Body of pancreas (tissue), 4 donors: ENCODE data around the gene PRTFDC1. TPM values are rescaled to one million over a fixed set of nuclear protein-coding genes. Genes with fewer than 3 reads are reported as not detected.

Source experiments
- ATAC-seq: fragments of 150-250 bp; one replicate; pipeline ENCODE4 v1.9.1; 2016
- DNase-seq, 4 donors: peaks; one replicate each; pipeline ENCODE4 v3.0.0-alpha.2; 2019
- H3K27ac ChIP-seq, 4 donors: fragments of 200-600 bp; sonication (generic); 1 replicate in 3 of 4; 2 replicates in 1 of 4; pipeline versions ENCODE4 v1.5.1 to v1.6.1; 2016 to 2019; ENCODE audit warnings: mild to moderate bottlenecking in 1 of 4, mixed read lengths in 1 of 4, moderate library complexity in 1 of 4
- H3K27me3 ChIP-seq, 2 donors: fragments of 200-600 bp; sonication (generic); one replicate each; pipeline ENCODE4 v1.6.0; 2016; ENCODE audit warnings: mild to moderate bottlenecking in 1 of 2
- H3K36me3 ChIP-seq, 2 donors: fragments of 200-600 bp; sonication (generic); replicated peaks in 1 of 2; 2 replicates each; pipeline ENCODE4 v1.5.1; 2016; ENCODE audit warnings: low read depth in 2 of 2; ENCODE audit not compliant: insufficient read depth in 1 of 2
- H3K4me1 ChIP-seq: fragments of 200-600 bp; sonication (generic); one replicate; pipeline ENCODE4 v1.6.0; 2016
- H3K4me3 ChIP-seq, 2 donors: fragments of 200-600 bp; sonication (generic); 1 replicate in 1 of 2; 2 replicates in 1 of 2; pipeline ENCODE4 v1.5.1; 2016 to 2019
- H3K9me3 ChIP-seq, 3 donors: fragments of 200-600 bp; sonication (generic); 1 replicate in 2 of 3; 2 replicates in 1 of 3; pipeline ENCODE4 v1.5.1; 2016
- POLR2A ChIP-seq, 3 donors: fragments of 450-650 bp; IDR thresholded peaks; one replicate each; pipeline ENCODE4 v1.6.1; 2016; ENCODE audit warnings: antibody characterized with exemption in 3 of 3, mild to moderate bottlenecking in 2 of 3
- WGBS, 2 donors: methylation state at CpG; one replicate each; pipeline ENCODE4 v1.1.5; 2017; 5-methylcytosine and 5-hydroxymethylcytosine counted together
- intact Hi-C: fragments of 100-400 bp; cut with DNase I; formaldehyde crosslinking; loops from one replicate; pipeline ENCODE4 v1.15.1; 2023
- total RNA-seq, 2 donors: library from RNA; depleted of rRNA; stranded (reverse); fragments of >200 nt; gene quantifications; one replicate each; pipeline ENCODE4 v1.1.0, GENCODE V29; 2016
- TF ChIP-seq, protein P1 (sequence below), 7 experiments: fragments of 450-650 bp in 4 of 7; fragments of 200-600 bp in 3 of 7; sonication (generic) in 3 of 7; IDR thresholded peaks; one replicate each; pipeline ENCODE4 v1.5.1; 2016 to 2019; ENCODE audit warnings: antibody characterized with exemption in 7 of 7

Gene PRTFDC1
- total RNA-seq, 2 donors from 2014 or later = 6.5 to 14.2 TPM

DNA sequence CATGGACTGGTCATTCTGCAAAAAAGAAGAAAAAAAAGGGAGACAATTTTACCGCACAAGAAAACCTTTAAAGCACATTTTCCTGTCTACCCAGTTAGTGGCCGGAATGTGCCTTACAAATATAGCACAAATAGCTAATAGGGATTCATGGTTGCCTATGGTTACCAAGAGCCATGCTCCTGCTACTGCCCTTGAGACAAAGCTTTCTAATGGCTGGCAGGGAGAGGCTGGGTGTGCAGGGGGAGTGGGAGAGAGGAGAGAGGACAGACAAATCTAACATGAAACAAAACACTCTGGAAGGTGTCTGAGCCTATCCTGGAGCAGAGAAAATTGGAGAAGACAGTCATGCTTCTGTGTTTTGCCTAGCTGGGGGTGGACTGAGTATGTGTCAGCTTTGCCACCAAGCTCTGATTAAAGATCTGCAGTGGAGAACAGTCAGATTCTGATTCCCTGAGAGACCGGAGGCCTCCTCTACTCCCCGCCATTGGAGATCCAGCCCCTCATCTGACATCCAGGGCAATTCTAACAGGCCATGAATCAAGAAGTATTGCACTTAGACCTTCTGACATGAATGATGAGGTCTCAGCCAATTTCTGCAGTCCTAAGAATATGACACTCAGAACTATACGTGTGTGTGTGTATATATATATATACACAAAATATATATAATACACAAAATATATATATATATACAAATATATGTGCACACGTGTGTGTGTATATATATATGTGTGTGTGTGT, 80.2 kb downstream of the PRTFDC1 start:
- Histone ChIP-seq H3K27me3 (no peaks in the 10 kb centered on the region), H3K36me3 (no peaks in the 10 kb centered on the region), H3K4me1 (no peaks in the 10 kb centered on the region), H3K9me3 (no peaks in the 10 kb centered on the region), H3K4me3 (no peak overlapping the region), H3K27ac (no peak overlapping the region)
- intact Hi-C loops = no loop called here
- ATAC-seq (no peak), DNase-seq (no peak)
- 66 to 80% methylated on average over 6 of the region's 6 CpGs for WGBS, 2 donors
- no peak for TF ChIP-seq POLR2A (IDR thresholded peaks at IDR 0.05)
- TF ChIP-seq, protein P1, sequence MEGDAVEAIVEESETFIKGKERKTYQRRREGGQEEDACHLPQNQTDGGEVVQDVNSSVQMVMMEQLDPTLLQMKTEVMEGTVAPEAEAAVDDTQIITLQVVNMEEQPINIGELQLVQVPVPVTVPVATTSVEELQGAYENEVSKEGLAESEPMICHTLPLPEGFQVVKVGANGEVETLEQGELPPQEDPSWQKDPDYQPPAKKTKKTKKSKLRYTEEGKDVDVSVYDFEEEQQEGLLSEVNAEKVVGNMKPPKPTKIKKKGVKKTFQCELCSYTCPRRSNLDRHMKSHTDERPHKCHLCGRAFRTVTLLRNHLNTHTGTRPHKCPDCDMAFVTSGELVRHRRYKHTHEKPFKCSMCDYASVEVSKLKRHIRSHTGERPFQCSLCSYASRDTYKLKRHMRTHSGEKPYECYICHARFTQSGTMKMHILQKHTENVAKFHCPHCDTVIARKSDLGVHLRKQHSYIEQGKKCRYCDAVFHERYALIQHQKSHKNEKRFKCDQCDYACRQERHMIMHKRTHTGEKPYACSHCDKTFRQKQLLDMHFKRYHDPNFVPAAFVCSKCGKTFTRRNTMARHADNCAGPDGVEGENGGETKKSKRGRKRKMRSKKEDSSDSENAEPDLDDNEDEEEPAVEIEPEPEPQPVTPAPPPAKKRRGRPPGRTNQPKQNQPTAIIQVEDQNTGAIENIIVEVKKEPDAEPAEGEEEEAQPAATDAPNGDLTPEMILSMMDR (IDR thresholded peaks at IDR 0.05) = no peak

DNA sequence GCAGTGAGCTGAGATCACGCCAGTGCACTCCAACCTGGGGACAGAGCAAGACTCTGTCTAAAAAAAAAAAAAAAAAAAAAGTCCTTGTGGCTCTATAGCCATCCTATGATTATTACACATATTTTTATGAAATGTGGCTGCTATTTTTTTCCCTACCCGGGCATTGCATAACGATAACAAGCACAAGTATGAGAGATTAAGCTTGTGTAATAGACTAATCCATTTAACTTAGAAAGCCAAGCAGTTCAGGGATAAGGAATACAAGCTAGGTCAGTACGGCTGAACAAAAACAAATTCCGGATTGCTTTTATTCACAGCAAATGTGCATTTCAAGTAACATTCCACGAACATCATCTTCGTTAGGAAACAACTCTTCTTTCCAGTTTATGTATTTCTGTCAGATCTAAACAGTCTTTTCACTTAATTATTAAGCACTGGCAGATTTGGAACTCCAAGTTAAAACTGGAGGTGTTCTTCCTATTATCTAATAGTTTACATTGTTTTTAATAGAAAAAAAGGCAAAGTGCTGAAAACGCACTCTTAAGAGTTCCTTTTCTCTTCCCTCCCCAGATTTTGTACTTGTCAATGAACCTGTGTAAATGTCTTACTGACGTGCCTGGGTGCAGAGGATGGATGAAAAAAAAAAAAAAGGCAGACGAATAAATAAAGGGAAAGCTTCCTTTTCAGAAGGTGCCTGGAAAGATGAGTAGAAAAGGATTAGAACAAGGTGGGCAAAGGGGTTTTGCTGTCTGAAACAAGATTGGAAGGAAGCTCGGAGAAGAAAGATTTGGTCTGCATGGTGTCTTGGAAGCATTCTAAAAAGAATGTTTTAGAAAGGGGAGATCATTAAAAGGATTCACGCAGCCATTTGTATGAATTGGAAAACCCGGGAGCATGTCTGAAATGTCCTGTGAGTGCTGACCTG, 81.1 kb downstream of the PRTFDC1 start:
- WGBS, 2 donors = 69 to 76% methylated on average over 13 of the region's 13 CpGs
- Histone ChIP-seq H3K36me3 (no peaks in the 10 kb centered on the region), H3K27ac (no peak overlapping the region), H3K4me3 (no peak overlapping the region), H3K27me3 (no peaks in the 10 kb centered on the region), H3K4me1 (no peaks in the 10 kb centered on the region), H3K9me3 (no peaks in the 10 kb centered on the region)
- no peak for ATAC-seq
- intact Hi-C loops = no loop called here
- no peak for TF ChIP-seq POLR2A (IDR thresholded peaks at IDR 0.05)
- DNase-seq = no peak

DNA sequence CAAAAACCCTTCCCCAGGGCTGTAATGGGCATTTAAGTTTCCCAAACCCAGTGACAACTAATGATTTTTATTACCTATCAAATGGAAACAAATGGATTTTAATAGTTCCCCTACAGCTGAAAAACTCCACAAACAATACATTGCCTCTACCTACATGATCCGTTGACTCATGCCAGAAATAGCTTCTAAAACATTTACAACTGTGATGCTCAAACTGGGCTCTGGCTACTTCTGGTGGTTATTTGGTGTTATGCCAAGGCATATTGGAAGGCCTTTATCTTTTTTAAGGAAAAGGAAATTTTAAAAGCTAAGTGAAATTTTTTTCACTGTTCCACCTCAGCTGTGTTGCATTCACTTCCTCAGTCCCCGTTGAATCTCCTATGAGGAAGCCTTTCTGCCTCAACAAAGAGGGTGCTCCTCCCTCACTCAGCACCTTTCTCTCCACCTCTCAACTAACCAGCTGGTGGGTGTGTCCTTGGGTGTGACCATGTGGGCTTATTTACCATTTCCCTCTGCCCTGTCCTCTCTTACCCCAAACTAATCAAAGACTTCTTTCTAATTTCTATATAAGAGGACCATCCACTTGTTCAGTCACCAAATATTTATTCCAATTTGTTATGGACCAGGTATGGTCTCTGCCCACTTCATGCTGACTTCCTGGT, 82.9 kb downstream of the PRTFDC1 start:
- H3K9me3 ChIP-seq = no peaks in the 10 kb centered on the region
- intact Hi-C loops = no loop called here
- 59 to 82% methylated on average over 2 of the region's 2 CpGs for WGBS, 2 donors
- H3K4me1 ChIP-seq = no peaks in the 10 kb centered on the region
- no peaks in the 10 kb centered on the region for H3K36me3 ChIP-seq
- H3K27me3 ChIP-seq = no peaks in the 10 kb centered on the region
- no peak for DNase-seq
- H3K4me3 ChIP-seq = no peak overlapping the region
- TF ChIP-seq POLR2A (IDR thresholded peaks at IDR 0.05) = no peak
- TF ChIP-seq, protein P1 (IDR thresholded peaks at IDR 0.05) = no peak
- H3K27ac ChIP-seq = no peak overlapping the region
- ATAC-seq = no peak

DNA sequence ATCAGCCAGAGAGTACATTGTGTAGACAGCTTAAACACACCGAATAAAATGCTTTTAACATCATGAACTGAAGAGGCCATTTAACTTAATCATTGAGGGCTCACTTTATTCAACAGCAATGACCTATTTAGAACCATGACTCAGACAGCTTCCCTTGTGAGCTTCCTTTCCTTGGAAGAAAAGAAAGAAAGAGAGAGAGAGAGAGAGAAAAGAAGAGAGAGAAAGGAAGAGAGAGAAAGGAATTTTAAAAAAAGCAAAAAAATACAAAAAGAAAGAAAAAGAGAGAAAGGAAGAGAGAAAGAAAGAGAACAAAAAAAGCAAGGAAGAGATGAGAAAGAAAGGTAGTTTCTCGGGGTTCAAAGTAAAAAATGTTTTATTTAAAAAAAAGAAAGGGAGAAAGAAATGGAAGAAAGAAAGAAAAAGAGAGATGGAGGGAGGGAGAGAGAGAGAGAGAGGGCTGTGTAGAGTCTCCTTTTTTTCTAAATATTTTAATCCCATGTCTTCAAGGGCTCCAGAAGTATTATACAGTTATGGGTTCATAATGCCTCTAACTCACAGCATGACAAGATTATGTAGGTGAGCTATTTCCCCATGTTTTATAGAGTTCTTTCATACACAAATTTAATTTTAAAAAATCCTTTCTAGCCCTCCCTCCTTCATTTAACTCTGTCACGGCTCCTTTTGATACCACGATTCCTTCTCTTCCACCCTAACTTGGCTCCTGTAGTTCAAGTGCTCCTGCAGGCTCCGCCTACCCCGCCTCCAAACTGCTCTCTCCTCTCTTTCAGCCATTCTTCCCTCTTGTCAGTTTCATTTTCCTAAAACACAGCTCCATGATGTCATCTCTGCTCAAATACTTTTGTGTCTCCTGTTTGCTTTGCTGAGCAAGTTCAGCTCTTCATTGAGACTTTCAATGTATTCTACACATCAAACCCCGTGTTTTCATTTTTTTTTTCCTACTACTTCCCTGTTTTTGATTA, 85.5 kb downstream of the PRTFDC1 start:
- DNase-seq (peak in 2 of 4 donors; percentile 20 to 23), ATAC-seq (peak; percentile 58)
- Histone ChIP-seq H3K4me1 (no peaks in the 10 kb centered on the region), H3K27me3 (no peaks in the 10 kb centered on the region), H3K4me3 (no peak overlapping the region), H3K36me3 (no peaks in the 10 kb centered on the region), H3K9me3 (no peaks in the 10 kb centered on the region), H3K27ac (no peak overlapping the region)
- WGBS, 2 donors = 72 to 73% methylated on average over 7 of the region's 7 CpGs
- intact Hi-C loops = no loop called here
- TF ChIP-seq POLR2A (IDR thresholded peaks at IDR 0.05) = no peak
- TF ChIP-seq, protein P1 (IDR thresholded peaks at IDR 0.05) = no peak
